ENCODE results near the gene CADM4. TPM values are rescaled to one million over a fixed set of nuclear protein-coding genes. Genes with fewer than 3 reads are reported as not detected.

CADM4 gene
- total RNA-seq, 1 donor from 2014 or later = 8.8 TPM

DNA sequence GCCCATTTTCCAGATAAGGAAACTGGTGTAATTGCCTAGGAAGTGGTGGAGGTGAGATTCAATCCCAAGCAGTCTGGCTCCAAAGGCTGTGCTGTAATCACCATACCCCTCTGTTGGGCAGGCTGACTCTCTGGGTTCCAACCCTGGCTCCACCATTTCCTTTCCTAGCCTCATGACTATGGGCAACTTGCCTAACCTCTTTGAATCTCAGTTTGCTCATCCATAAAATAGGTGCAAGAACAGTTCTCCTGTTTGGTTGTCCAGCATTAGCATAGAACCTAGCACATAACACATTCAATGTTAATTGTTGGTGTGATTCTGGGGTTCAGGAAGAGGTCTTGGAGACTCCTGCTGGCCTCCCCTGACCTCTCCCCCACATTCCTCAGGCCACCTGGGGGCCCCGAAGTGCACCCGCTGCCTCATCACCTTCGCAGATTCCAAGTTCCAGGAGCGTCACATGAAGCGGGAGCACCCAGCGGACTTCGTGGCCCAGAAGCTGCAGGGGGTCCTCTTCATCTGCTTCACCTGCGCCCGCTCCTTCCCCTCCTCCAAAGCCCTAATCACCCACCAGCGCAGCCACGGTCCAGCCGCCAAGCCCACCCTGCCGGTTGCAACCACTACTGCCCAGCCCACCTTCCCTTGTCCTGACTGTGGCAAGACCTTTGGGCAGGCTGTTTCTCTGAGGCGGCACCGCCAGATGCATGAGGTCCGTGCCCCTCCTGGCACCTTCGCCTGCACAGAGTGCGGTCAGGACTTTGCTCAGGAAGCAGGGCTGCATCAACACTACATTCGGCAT, 41.0 kb downstream of the CADM4 start:
- TF ChIP-seq, protein P1, sequence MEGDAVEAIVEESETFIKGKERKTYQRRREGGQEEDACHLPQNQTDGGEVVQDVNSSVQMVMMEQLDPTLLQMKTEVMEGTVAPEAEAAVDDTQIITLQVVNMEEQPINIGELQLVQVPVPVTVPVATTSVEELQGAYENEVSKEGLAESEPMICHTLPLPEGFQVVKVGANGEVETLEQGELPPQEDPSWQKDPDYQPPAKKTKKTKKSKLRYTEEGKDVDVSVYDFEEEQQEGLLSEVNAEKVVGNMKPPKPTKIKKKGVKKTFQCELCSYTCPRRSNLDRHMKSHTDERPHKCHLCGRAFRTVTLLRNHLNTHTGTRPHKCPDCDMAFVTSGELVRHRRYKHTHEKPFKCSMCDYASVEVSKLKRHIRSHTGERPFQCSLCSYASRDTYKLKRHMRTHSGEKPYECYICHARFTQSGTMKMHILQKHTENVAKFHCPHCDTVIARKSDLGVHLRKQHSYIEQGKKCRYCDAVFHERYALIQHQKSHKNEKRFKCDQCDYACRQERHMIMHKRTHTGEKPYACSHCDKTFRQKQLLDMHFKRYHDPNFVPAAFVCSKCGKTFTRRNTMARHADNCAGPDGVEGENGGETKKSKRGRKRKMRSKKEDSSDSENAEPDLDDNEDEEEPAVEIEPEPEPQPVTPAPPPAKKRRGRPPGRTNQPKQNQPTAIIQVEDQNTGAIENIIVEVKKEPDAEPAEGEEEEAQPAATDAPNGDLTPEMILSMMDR (IDR thresholded peaks at IDR 0.05) = no peak
- Mint-ChIP-seq H3K9me3 (ENCODE audit: unreplicated experiment) (no peaks in the 10 kb centered on the region), H3K4me3 (ENCODE audit: unreplicated experiment) (no peak overlapping the region), H3K27ac (ENCODE audit: unreplicated experiment) (no peak overlapping the region), H3K36me3 (ENCODE audit: unreplicated experiment) (peaks cover 8% of the 10 kb centered on the region), H3K4me1 (ENCODE audit: unreplicated experiment) (peaks cover 26% of the 10 kb centered on the region), H3K27me3 (ENCODE audit: unreplicated experiment) (no peaks in the 10 kb centered on the region)
- DNase-seq (ENCODE audit: extremely low spot score, unreplicated experiment) = no peak

DNA sequence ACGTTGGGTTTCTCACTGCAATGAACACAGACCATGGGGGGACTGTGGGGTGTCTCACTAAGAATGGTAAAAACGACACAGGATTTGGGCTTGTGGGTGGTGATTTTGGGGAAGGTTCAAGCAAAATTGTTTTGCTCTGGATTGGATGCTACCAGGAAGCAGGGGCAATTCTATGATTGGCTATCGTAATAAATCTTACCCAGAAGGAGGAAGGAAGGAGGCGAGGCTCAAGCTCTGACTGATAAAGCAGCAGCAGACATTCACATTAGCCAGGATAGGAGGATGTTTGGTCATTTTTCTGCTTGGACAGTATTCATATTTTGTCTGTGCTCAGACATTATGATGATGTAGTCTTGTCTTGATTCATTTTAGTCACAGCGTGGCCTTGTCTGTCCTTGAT, 41.8 kb downstream of the CADM4 start:
- H3K36me3 Mint-ChIP-seq (ENCODE audit: unreplicated experiment) = peaks cover 11% of the 10 kb centered on the region
- peak overlapping the region; percentile 98 for H3K4me3 Mint-ChIP-seq (ENCODE audit: unreplicated experiment)
- H3K4me1 Mint-ChIP-seq (ENCODE audit: unreplicated experiment) = peaks cover 30% of the 10 kb centered on the region
- DNase-seq (ENCODE audit: extremely low spot score, unreplicated experiment) = no peak
- TF ChIP-seq, protein P1 (IDR thresholded peaks at IDR 0.05) = no peak
- peak overlapping the region; percentile 99 for H3K27ac Mint-ChIP-seq (ENCODE audit: unreplicated experiment)
- H3K27me3 Mint-ChIP-seq (ENCODE audit: unreplicated experiment) = no peaks in the 10 kb centered on the region
- no peaks in the 10 kb centered on the region for H3K9me3 Mint-ChIP-seq (ENCODE audit: unreplicated experiment)

DNA sequence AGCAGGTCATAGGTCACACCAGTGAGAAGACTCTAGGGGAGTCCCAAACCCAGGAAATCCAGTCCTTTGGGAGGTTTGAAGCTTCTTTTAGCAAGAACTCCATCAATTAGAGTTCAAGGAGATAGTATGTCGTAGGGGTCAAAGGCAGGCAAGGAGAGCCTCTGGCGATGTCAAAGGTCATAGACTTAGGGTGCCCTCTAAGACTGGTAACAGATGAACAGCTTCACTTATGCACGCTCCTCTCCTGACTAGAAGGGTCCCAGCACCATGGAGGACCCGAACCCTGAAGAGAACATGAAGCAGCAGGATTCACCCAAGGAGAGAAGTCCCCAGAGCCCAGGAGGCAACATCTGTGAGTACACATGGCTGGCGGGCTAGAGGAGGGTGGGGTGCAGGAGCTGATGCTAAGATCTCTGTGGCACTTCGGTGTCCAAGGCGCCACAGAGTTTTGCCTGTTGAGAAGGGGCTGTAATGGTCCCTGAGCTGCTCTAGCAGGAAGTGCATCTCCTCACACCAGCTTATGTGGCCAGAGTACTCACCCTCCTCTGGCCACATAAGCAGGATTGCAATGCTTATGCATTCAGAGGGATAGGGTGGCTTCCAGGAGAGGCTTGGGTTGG, 42.7 kb downstream of the CADM4 start:
- Mint-ChIP-seq H3K27me3 (ENCODE audit: unreplicated experiment) (no peaks in the 10 kb centered on the region), H3K27ac (ENCODE audit: unreplicated experiment) (peak overlapping the region; percentile 99), H3K9me3 (ENCODE audit: unreplicated experiment) (no peaks in the 10 kb centered on the region), H3K4me3 (ENCODE audit: unreplicated experiment) (peak overlapping the region; percentile 98), H3K4me1 (ENCODE audit: unreplicated experiment) (peaks cover 30% of the 10 kb centered on the region), H3K36me3 (ENCODE audit: unreplicated experiment) (peaks cover 15% of the 10 kb centered on the region)
- TF ChIP-seq, protein P1 (IDR thresholded peaks at IDR 0.05) = no peak
- no peak for DNase-seq (ENCODE audit: extremely low spot score, unreplicated experiment)

DNA sequence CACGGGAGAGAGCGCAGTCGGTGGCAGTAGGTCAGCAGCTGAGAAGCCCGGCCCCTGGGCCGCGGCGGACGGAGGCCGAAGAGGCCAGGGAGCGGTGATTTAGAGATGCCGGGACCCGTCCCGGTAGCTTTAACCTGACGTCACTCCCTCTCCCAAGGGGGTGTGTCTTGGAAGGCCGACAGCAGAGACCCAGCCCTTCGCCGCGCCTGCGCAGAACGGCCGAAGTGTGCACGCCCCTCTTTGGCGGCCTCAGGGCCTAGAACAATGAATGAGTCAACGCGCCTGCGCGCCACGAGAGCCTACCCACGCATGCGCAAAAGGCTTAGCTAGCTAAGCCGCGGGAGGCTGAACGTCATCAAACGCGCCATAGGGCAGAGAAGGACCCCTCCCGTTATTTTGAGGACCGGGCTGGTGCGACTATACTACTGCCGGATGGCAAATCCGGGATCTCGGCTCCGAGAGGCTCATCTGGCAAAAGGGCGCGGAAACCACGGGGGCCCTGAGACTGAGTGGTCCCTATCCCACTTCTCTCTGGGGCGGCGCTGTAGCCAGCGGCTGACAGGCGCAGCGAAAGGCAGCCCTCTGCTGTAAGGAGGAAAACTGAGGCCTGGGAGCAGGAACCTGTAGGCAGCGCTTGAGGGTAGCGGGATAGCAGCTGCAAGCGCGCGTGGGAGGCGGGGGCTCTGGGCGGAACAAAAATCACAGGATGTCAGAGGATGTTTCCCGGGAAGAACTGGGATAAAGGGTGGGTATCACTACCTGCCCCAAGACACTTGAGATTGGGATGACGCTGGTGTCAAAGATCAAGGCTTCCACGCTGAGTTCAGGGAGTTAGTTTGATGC, 43.4 kb downstream of the CADM4 start, which contains the start of the genes IRGQ and ZNF576:
Gene IRGQ (minus strand): TSS at position 136 of the 843 bp plus-strand sequence. CDS start 796 bp downstream, outside the sequence.
Gene ZNF576 (plus strand): TSS at position 597 of the 843 bp plus-strand sequence. CDS start 514 bp downstream, outside the sequence.
- TF ChIP-seq, protein P1 (IDR thresholded peaks at IDR 0.05) = no peak
- peaks cover 15% of the 10 kb centered on the region for H3K36me3 Mint-ChIP-seq (ENCODE audit: unreplicated experiment)
- no peaks in the 10 kb centered on the region for H3K27me3 Mint-ChIP-seq (ENCODE audit: unreplicated experiment)
- H3K4me3 Mint-ChIP-seq (ENCODE audit: unreplicated experiment) = peak within 1 kb of the TSS; percentile 98
- H3K27ac Mint-ChIP-seq (ENCODE audit: unreplicated experiment) = peak within 1 kb of the TSS; percentile 99
- no peaks in the 10 kb centered on the region for H3K9me3 Mint-ChIP-seq (ENCODE audit: unreplicated experiment)
- H3K4me1 Mint-ChIP-seq (ENCODE audit: unreplicated experiment) = peaks cover 30% of the 10 kb centered on the region
- DNase-seq (ENCODE audit: extremely low spot score, unreplicated experiment) = peak; percentile 100
